OCI-LY3 (cell line): Measurements from ENCODE around the gene RAB9B.
A peak's percentile ranks its signal among the peaks of the same experiment; 100 is the strongest.
"Not testable (repeated sequence)": the region's sequence is repeated elsewhere in the genome, so short reads cannot be mapped to it uniquely, and the experiment has no call there.

Experiments
- H2AFZ ChIP-seq: fragments of 200-600, 300-600 bp; shearing (Covaris generic); 2 replicates; pipeline ENCODE4 v1.6.0; 2014; ENCODE audit warnings: antibody characterized with exemption, low read depth, low read length
- H3K27ac ChIP-seq: fragments of 200-600, 300-600 bp; sonication (generic); 2 replicates; pipeline ENCODE4 v1.5.1; 2014; ENCODE audit warnings: mild to moderate bottlenecking, low read length, moderate library complexity, mixed read lengths
- H3K27me3 ChIP-seq: fragments of 200-600, 300-600 bp; sonication (generic); 2 replicates; pipeline ENCODE4 v1.6.1; 2014; ENCODE audit warnings: low read depth, low read length, mixed read lengths
- H3K36me3 ChIP-seq: fragments of 200-600, 300-600 bp; sonication (generic); replicated peaks from 2 replicates; pipeline ENCODE3; 2014; ENCODE audit warnings: low read depth, low read length, mixed read lengths
- H3K4me1 ChIP-seq: fragments of 300-600, 200-600 bp; sonication (generic); 2 replicates; pipeline ENCODE4 v1.6.1; 2014; ENCODE audit warnings: low read length, mixed read lengths
- H3K4me2 ChIP-seq: fragments of 200-600, 300-600 bp; sonication (generic); 2 replicates; pipeline ENCODE4 v1.6.1; 2014; ENCODE audit warnings: low read length, mixed read lengths
- H3K4me3 ChIP-seq: fragments of 300-600, 200-600 bp; sonication (generic); 2 replicates; pipeline ENCODE4 v1.5.1; 2014; ENCODE audit warnings: antibody characterized with exemption, mild to moderate bottlenecking, low read length, moderate library complexity
- H3K79me2 ChIP-seq: fragments of 300-600, 200-600 bp; shearing (Covaris generic); 2 replicates; pipeline ENCODE4 v1.6.1; 2014; ENCODE audit warnings: mild to moderate bottlenecking, low read length, mixed read lengths
- H3K9ac ChIP-seq: fragments of 300-600, 200-600 bp; shearing (Covaris generic); 2 replicates; pipeline ENCODE4 v1.6.0; 2014; ENCODE audit warnings: mild to moderate bottlenecking, low read length, moderate library complexity
- H3K9me3 ChIP-seq: fragments of 200-600, 300-600 bp; shearing (Covaris generic); 2 replicates; pipeline ENCODE4 v1.6.1; 2014; ENCODE audit warnings: low read length, mixed read lengths; ENCODE audit not compliant: insufficient read depth
- H4K20me1 ChIP-seq: fragments of 200-600, 300-600 bp; sonication (generic); 2 replicates; pipeline ENCODE4 v1.6.1; 2016; ENCODE audit warnings: low read length, mixed read lengths; ENCODE audit not compliant: insufficient read depth
- CTCF ChIP-seq: fragments of 200-600, 300-600 bp; sonication (generic); IDR thresholded peaks from 2 replicates; pipeline ENCODE4 v1.5.1; 2014; ENCODE audit warnings: antibody characterized with exemption, low read length, low read depth
- EZH2phosphoT487 ChIP-seq: fragments of 200-600 bp; shearing (Covaris generic); IDR thresholded peaks from 2 replicates; pipeline ENCODE4 v1.6.1; 2018; ENCODE audit warnings: antibody characterized with exemption, mixed run types, low read depth

The RAB9B gene

GRCh38 chrX:103823591-103823990, 8.5 kb downstream of the RAB9B start:
- H3K9ac ChIP-seq: no peak overlapping the region
- TF ChIP-seq CTCF (no peak), EZH2phosphoT487 (no peak)
- H3K4me1 ChIP-seq: no peaks in the 10 kb centered on the region
- H3K4me3 ChIP-seq: no peak overlapping the region
- H4K20me1 ChIP-seq: no peaks in the 10 kb centered on the region
- no peak overlapping the region for H3K27ac ChIP-seq
- H3K27me3 ChIP-seq: no peaks in the 10 kb centered on the region
- H3K79me2 ChIP-seq: no peaks in the 10 kb centered on the region
- H3K4me2 ChIP-seq: no peak overlapping the region
- no peaks in the 10 kb centered on the region for H3K9me3 ChIP-seq
- H2AFZ ChIP-seq: no peak overlapping the region
- no peaks in the 10 kb centered on the region for H3K36me3 ChIP-seq

- H3K36me3 ChIP-seq, H3K4me2 ChIP-seq, H3K27me3 ChIP-seq, H3K27ac ChIP-seq, H3K79me2 ChIP-seq, H3K4me1 ChIP-seq, H2AFZ ChIP-seq, H3K4me3 ChIP-seq, H4K20me1 ChIP-seq, H3K9ac ChIP-seq, H3K9me3 ChIP-seq: not testable (repeated sequence)
Observed at GRCh38 chrX:103820802-103821201, 11.3 kb downstream of the RAB9B start.

GRCh38 chrX:103818842-103819619, 13.0 kb downstream of the RAB9B start:
- no peaks in the 10 kb centered on the region for H3K27me3 ChIP-seq
- no peaks in the 10 kb centered on the region for H3K36me3 ChIP-seq
- H3K9me3 ChIP-seq: no peaks in the 10 kb centered on the region
- no peak overlapping the region for H3K27ac ChIP-seq
- no peak overlapping the region for H3K9ac ChIP-seq
- no peaks in the 10 kb centered on the region for H3K4me1 ChIP-seq
- H3K4me2 ChIP-seq: 0 out of 2 replicates have a peak overlapping the region, but pooled peaks have one; percentile 13
- H2AFZ ChIP-seq: no peak overlapping the region
- TF ChIP-seq CTCF (no peak), EZH2phosphoT487 (no peak)
- no peaks in the 10 kb centered on the region for H4K20me1 ChIP-seq
- H3K79me2 ChIP-seq: no peaks in the 10 kb centered on the region
- H3K4me3 ChIP-seq: no peak overlapping the region

- TF ChIP-seq CTCF (peak; percentile 46), EZH2phosphoT487 (no peak)
- H3K36me3 ChIP-seq: no peaks in the 10 kb centered on the region
- H2AFZ ChIP-seq: no peak overlapping the region
- H3K27ac ChIP-seq: no peak overlapping the region
- no peak overlapping the region for H3K9ac ChIP-seq
- no peaks in the 10 kb centered on the region for H3K9me3 ChIP-seq
- H3K4me2 ChIP-seq: no peak overlapping the region
- H3K4me3 ChIP-seq: no peak overlapping the region
- H4K20me1 ChIP-seq: no peaks in the 10 kb centered on the region
- H3K4me1 ChIP-seq: peaks cover 8% of the 10 kb centered on the region
- H3K27me3 ChIP-seq: no peaks in the 10 kb centered on the region
- H3K79me2 ChIP-seq: no peaks in the 10 kb centered on the region
Observed at GRCh38 chrX:103817502-103817901, 14.6 kb downstream of the RAB9B start.

- not testable (repeated sequence) for H3K27me3 ChIP-seq, H3K27ac ChIP-seq, H3K36me3 ChIP-seq, H3K4me2 ChIP-seq, H3K4me3 ChIP-seq, H4K20me1 ChIP-seq, H2AFZ ChIP-seq, H3K9me3 ChIP-seq, H3K9ac ChIP-seq, H3K79me2 ChIP-seq
- H3K4me1 ChIP-seq: peaks cover 12% of the 10 kb centered on the region
Observed at GRCh38 chrX:103817101-103817500, 15.0 kb downstream of the RAB9B start.
